Suprapubic skin (tissue), 4 donors: ENCODE results near the gene COL4A6. TPM values are rescaled to one million over a fixed set of nuclear protein-coding genes. Genes with fewer than 3 reads are reported as not detected.

Source experiments
- DNase-seq, 2 donors: peaks; one replicate each; pipeline ENCODE4 v3.0.0-alpha.2; 2019; ENCODE audit warnings: low spot score in 2 of 2
- H3K27ac ChIP-seq: fragments of 200-600 bp; sonication (generic); one replicate; pipeline ENCODE4 v1.5.1; 2019
- H3K27me3 ChIP-seq: fragments of 200-600 bp; sonication (generic); one replicate; pipeline ENCODE4 v1.5.1; 2019
- H3K36me3 ChIP-seq: fragments of 200-600 bp; sonication (generic); one replicate; pipeline ENCODE4 v1.5.1; 2019
- H3K4me1 ChIP-seq: fragments of 200-600 bp; sonication (generic); one replicate; pipeline ENCODE4 v1.5.1; 2019
- H3K4me3 ChIP-seq: fragments of 200-600 bp; sonication (generic); one replicate; pipeline ENCODE4 v1.5.1; 2019; ENCODE audit warnings: mild to moderate bottlenecking
- H3K9me3 ChIP-seq: fragments of 200-600 bp; sonication (generic); one replicate; pipeline ENCODE4 v1.5.1; 2019
- CTCF ChIP-seq, 2 donors: fragments of 200-600 bp in 1 of 2; fragments of 450-650 bp in 1 of 2; sonication (generic) in 1 of 2; IDR thresholded peaks; one replicate each; pipeline ENCODE4 v1.5.1; 2016 to 2019; ENCODE audit warnings: antibody characterized with exemption in 2 of 2, mild to moderate bottlenecking in 1 of 2, moderate library complexity in 1 of 2
- EP300 ChIP-seq: sonication (generic); formaldehyde crosslinking; IDR thresholded peaks from one replicate; pipeline ENCODE4 v1.6.1; 2017; ENCODE audit warnings: antibody characterized with exemption
- POLR2A ChIP-seq, 2 donors: fragments of 450-650 bp; IDR thresholded peaks; one replicate each; pipeline ENCODE4 v1.6.1; 2017; ENCODE audit warnings: antibody characterized with exemption in 2 of 2, mild to moderate bottlenecking in 2 of 2, moderate library complexity in 2 of 2
- POLR2AphosphoS5 ChIP-seq, 3 donors: sonication (generic); formaldehyde crosslinking; IDR thresholded peaks; one replicate each; pipeline ENCODE4 v1.6.1; 2017; ENCODE audit warnings: antibody characterized with exemption in 3 of 3
- WGBS: methylation state at CpG from one replicate; pipeline ENCODE4 v1.1.5; 2018; 5-methylcytosine and 5-hydroxymethylcytosine counted together
- total RNA-seq, 4 donors: library from RNA; depleted of rRNA; stranded (reverse); fragments of >200 nt; gene quantifications; one replicate each; pipeline ENCODE4 v1.1.0, GENCODE V29; 2016

The COL4A6 gene
- total RNA-seq, 4 donors from 2014 or later = 14.9 to 20.7 (median 16.5) TPM

GRCh38 chrX:108132034-108132433 lies 306.2 kb downstream of the COL4A6 start:
- Histone ChIP-seq H3K27ac (no peak overlapping the region), H3K9me3 (no peaks in the 10 kb centered on the region), H3K36me3 (peaks cover 10% of the 10 kb centered on the region), H3K4me1 (no peaks in the 10 kb centered on the region), H3K4me3 (no peak overlapping the region), H3K27me3 (no peaks in the 10 kb centered on the region)
- no peak for TF ChIP-seq CTCF (IDR thresholded peaks at IDR 0.05)
- no peak for TF ChIP-seq POLR2AphosphoS5 (IDR thresholded peaks at IDR 0.05)
- no peak for TF ChIP-seq POLR2A (IDR thresholded peaks at IDR 0.05)
- no peak for TF ChIP-seq EP300
- WGBS = 89% methylated on average over 8 of the region's 8 CpGs
- DNase-seq = no peak

- no peak overlapping the region for H3K4me3 ChIP-seq
Measured at GRCh38 chrX:108131471-108131870, 306.8 kb downstream of the COL4A6 start.

GRCh38 chrX:108130889-108131288 lies 307.3 kb downstream of the COL4A6 start:
- DNase-seq = no peak
- 88% methylated on average over 1 of the region's 1 CpG for WGBS

More at GRCh38 chrX:108131471-108131870, 306.8 kb downstream of the COL4A6 start:
- no peak for DNase-seq
- H3K4me1 ChIP-seq = no peaks in the 10 kb centered on the region
- H3K9me3 ChIP-seq = no peaks in the 10 kb centered on the region
- H3K36me3 ChIP-seq = peaks cover 10% of the 10 kb centered on the region
- H3K27me3 ChIP-seq = no peaks in the 10 kb centered on the region
- 74% methylated on average over 2 of the region's 2 CpGs for WGBS
- TF ChIP-seq POLR2AphosphoS5 (IDR thresholded peaks at IDR 0.05) (no peak), POLR2A (IDR thresholded peaks at IDR 0.05) (no peak), CTCF (IDR thresholded peaks at IDR 0.05) (no peak), EP300 (no peak)
- H3K27ac ChIP-seq = no peak overlapping the region

GRCh38 chrX:108127152-108127551 lies 311.1 kb downstream of the COL4A6 start:
- DNase-seq = no peak
- no peak for TF ChIP-seq EP300
- TF ChIP-seq POLR2A (IDR thresholded peaks at IDR 0.05) = no peak
- TF ChIP-seq CTCF (IDR thresholded peaks at IDR 0.05) = no peak
- TF ChIP-seq POLR2AphosphoS5 (IDR thresholded peaks at IDR 0.05) = no peak
- Histone ChIP-seq H3K9me3 (no peaks in the 10 kb centered on the region), H3K4me3 (no peak overlapping the region), H3K4me1 (peaks cover 5% of the 10 kb centered on the region), H3K27me3 (no peaks in the 10 kb centered on the region), H3K36me3 (no peaks in the 10 kb centered on the region), H3K27ac (no peak overlapping the region)
- 78% methylated on average over 4 of the region's 4 CpGs for WGBS

More at GRCh38 chrX:108130889-108131288, 307.3 kb downstream of the COL4A6 start:
- Histone ChIP-seq H3K9me3 (no peaks in the 10 kb centered on the region), H3K36me3 (peaks cover 10% of the 10 kb centered on the region), H3K27me3 (no peaks in the 10 kb centered on the region), H3K4me1 (no peaks in the 10 kb centered on the region), H3K27ac (no peak overlapping the region), H3K4me3 (no peak overlapping the region)
- no peak for TF ChIP-seq CTCF (IDR thresholded peaks at IDR 0.05)
- no peak for TF ChIP-seq POLR2AphosphoS5 (IDR thresholded peaks at IDR 0.05)
- no peak for TF ChIP-seq EP300
- TF ChIP-seq POLR2A (IDR thresholded peaks at IDR 0.05) = no peak

GRCh38 chrX:108126661-108127060 lies 311.6 kb downstream of the COL4A6 start:
- Histone ChIP-seq H3K4me3 (no peak overlapping the region), H3K36me3 (no peaks in the 10 kb centered on the region), H3K4me1 (peaks cover 5% of the 10 kb centered on the region), H3K27ac (no peak overlapping the region), H3K27me3 (no peaks in the 10 kb centered on the region), H3K9me3 (no peaks in the 10 kb centered on the region)
- TF ChIP-seq CTCF (IDR thresholded peaks at IDR 0.05) = no peak
- TF ChIP-seq POLR2A (IDR thresholded peaks at IDR 0.05) = no peak
- no peak for TF ChIP-seq EP300
- TF ChIP-seq POLR2AphosphoS5 (IDR thresholded peaks at IDR 0.05) = no peak
- no peak for DNase-seq
- WGBS = 79% methylated on average over 2 of the region's 2 CpGs
